PFSK-1 (cell line): ENCODE results near the gene SCARB1.

Experiments used
- FOXP2 ChIP-seq: optimal IDR thresholded peaks from 2 replicates; pipeline ENCODE3; 2011; ENCODE audit warnings: borderline replicate concordance, control low read depth, inconsistent platforms; ENCODE audit not compliant: insufficient read depth; ENCODE audit errors: extremely low read length, extremely low read depth
- POLR2AphosphoS5 ChIP-seq: IDR thresholded peaks from 2 replicates; pipeline ENCODE4 v1.6.1; 2012; ENCODE audit warnings: low read depth, mild to moderate bottlenecking, control low read depth, low read length, moderate library complexity
- REST ChIP-seq, 2 experiments: IDR thresholded peaks; 2 replicates each; pipeline versions ENCODE4 v1.6.1 to v1.8.0; 2011 to 2012; ENCODE audit warnings: low read depth in 2 of 2, low read length in 2 of 2, control low read depth in 1 of 2, inconsistent platforms in 1 of 2, mild to moderate bottlenecking in 1 of 2, moderate library complexity in 1 of 2; ENCODE audit not compliant: insufficient read depth in 1 of 2
- SIN3A ChIP-seq: IDR thresholded peaks from 2 replicates; pipeline ENCODE4 v1.6.1; 2012; ENCODE audit warnings: mild to moderate bottlenecking, low read length, moderate library complexity, borderline replicate concordance; ENCODE audit not compliant: insufficient read depth
- TAF1 ChIP-seq: IDR thresholded peaks from 2 replicates; pipeline ENCODE4 v1.6.1; 2012; ENCODE audit warnings: low read length, control low read depth, borderline replicate concordance; ENCODE audit not compliant: insufficient read depth

SCARB1 gene

GRCh38 chr12:124866195-124866882 is 2.7 kb upstream of the SCARB1 start:
- no peak for TF ChIP-seq TAF1
- TF ChIP-seq FOXP2: no peak
- TF ChIP-seq SIN3A: no peak
- TF ChIP-seq REST (IDR thresholded peaks at IDR 0.05; ENCODE audit: insufficient read depth in 1 of 2, low read depth in 2 of 2, low read length in 2 of 2): no peak
- TF ChIP-seq POLR2AphosphoS5: no peak

- TF ChIP-seq FOXP2 (no peak), TAF1 (no peak), SIN3A (no peak), POLR2AphosphoS5 (no peak)
Observed at GRCh38 chr12:124865728-124866127, 2.1 kb upstream of the SCARB1 start.

- TF ChIP-seq TAF1 (no peak), POLR2AphosphoS5 (no peak), REST (IDR thresholded peaks at IDR 0.05; ENCODE audit: insufficient read depth in 1 of 2, low read depth in 2 of 2, low read length in 2 of 2) (no peak), SIN3A (no peak), FOXP2 (no peak)
Observed at GRCh38 chr12:124864326-124864752, 675 bp upstream of the SCARB1 start.

GRCh38 chr12:124862768-124863415 is 772 bp downstream of the SCARB1 start:
- TF ChIP-seq FOXP2 (no peak), POLR2AphosphoS5 (no peak), SIN3A (peak; percentile 42; the same call in 1 of the 2 replicates), REST (IDR thresholded peaks at IDR 0.05; ENCODE audit: insufficient read depth in 1 of 2, low read depth in 2 of 2, low read length in 2 of 2) (no peak), TAF1 (no peak)

GRCh38 chr12:124861898-124862676 is 1.6 kb downstream of the SCARB1 start:
- no peak for TF ChIP-seq TAF1
- no peak for TF ChIP-seq FOXP2
- no peak for TF ChIP-seq POLR2AphosphoS5
- TF ChIP-seq REST (IDR thresholded peaks at IDR 0.05; ENCODE audit: insufficient read depth in 1 of 2, low read depth in 2 of 2, low read length in 2 of 2): no peak
- no peak for TF ChIP-seq SIN3A
